Activated naive CD8-positive, alpha-beta T cell treated with anti-CD3 and anti-CD28 coated beads, Interleukin-2, amount 50 U/mL, for 16 hours (primary cell): ENCODE measurements around the gene CDC25B.

ENCODE experiments used
- DNase-seq: peaks from one replicate; pipeline ENCODE4 v3.0.0-alpha.2; 2020; ENCODE audit warnings: low read depth, low spot score

Gene CDC25B

GRCh38 chr20:3795511-3796468 lies at the start of gene CDC25B:
TSS of gene CDC25B (plus strand) at chr20:3796310. CDS start at chr20:3796532, 222 bp downstream.
- DNase-seq: peak; percentile 79

- no peak for DNase-seq
These were observed 48.6 kb upstream of the CDC25B start for GRCh38 chr20:3747471-3747870.

- DNase-seq: no peak
These were observed 48.0 kb upstream of the CDC25B start for GRCh38 chr20:3748073-3748472.

GRCh38 chr20:3749087-3749688 lies 46.9 kb upstream of the CDC25B start:
- DNase-seq: no peak

GRCh38 chr20:3749689-3750531 lies 46.2 kb upstream of the CDC25B start:
- no peak for DNase-seq

- no peak for DNase-seq
These were observed 44.8 kb upstream of the CDC25B start for GRCh38 chr20:3751305-3751674.

GRCh38 chr20:3751675-3752385 lies 44.3 kb upstream of the CDC25B start:
- no peak for DNase-seq

GRCh38 chr20:3752386-3752759 lies 43.7 kb upstream of the CDC25B start:
- DNase-seq: no peak

GRCh38 chr20:3753098-3753497 lies 43.0 kb upstream of the CDC25B start:
- DNase-seq: no peak

- no peak for DNase-seq
These were observed 42.4 kb upstream of the CDC25B start for GRCh38 chr20:3753501-3754275.

- no peak for DNase-seq
These were observed 41.9 kb upstream of the CDC25B start for GRCh38 chr20:3754276-3754630.

- DNase-seq: no peak
These were observed 40.8 kb upstream of the CDC25B start for GRCh38 chr20:3755269-3755668.

GRCh38 chr20:3755814-3756480 lies 40.2 kb upstream of the CDC25B start:
- no peak for DNase-seq

- no peak for DNase-seq
These were observed 38.8 kb upstream of the CDC25B start for GRCh38 chr20:3757268-3757667.

GRCh38 chr20:3758566-3758965 lies 37.5 kb upstream of the CDC25B start:
- no peak for DNase-seq

GRCh38 chr20:3759316-3759823 lies 36.7 kb upstream of the CDC25B start:
- no peak for DNase-seq

- DNase-seq: no peak
These were observed 36.2 kb upstream of the CDC25B start for GRCh38 chr20:3759884-3760283.

GRCh38 chr20:3760655-3761348 lies 35.3 kb upstream of the CDC25B start:
- no peak for DNase-seq
